SK-N-SH treated with all-trans-retinoic acid at 6 μM for 48 hours (cell line): ENCODE measurements around the gene NEU4.

ENCODE experiments used
- ARNTL ChIP-seq: fragments of 450-650 bp; formaldehyde crosslinking; IDR thresholded peaks from 2 replicates; pipeline ENCODE4 v1.5.0; 2020; ENCODE audit warnings: low read depth, mild to moderate bottlenecking, moderate library complexity, borderline replicate concordance
- BACH2 ChIP-seq: fragments of 250-450 bp; sonication (Bioruptor Pico); IDR thresholded peaks from 2 replicates; pipeline ENCODE4 v1.9.0; 2021; ENCODE audit warnings: mild to moderate bottlenecking, borderline replicate concordance
- ESRRG ChIP-seq: fragments of 250-450 bp; sonication (Bioruptor Pico); IDR thresholded peaks from 2 replicates; pipeline ENCODE4 v1.6.1; 2021; ENCODE audit warnings: mild to moderate bottlenecking
- ISL1 ChIP-seq: fragments of 250-450 bp; sonication (Bioruptor Pico); IDR thresholded peaks from 2 replicates; pipeline ENCODE4 v2.1.2; 2022; ENCODE audit warnings: mild to moderate bottlenecking, moderate library complexity
- PATZ1 ChIP-seq: fragments of 250-450 bp; sonication (Bioruptor Pico); IDR thresholded peaks from 2 replicates; pipeline ENCODE4 v1.8.0; 2020; ENCODE audit warnings: mild to moderate bottlenecking, moderate library complexity, borderline replicate concordance
- PPARA ChIP-seq: fragments of 250-450 bp; sonication (Bioruptor Pico); IDR thresholded peaks from 2 replicates; pipeline ENCODE4 v1.5.0; 2020; ENCODE audit warnings: mild to moderate bottlenecking, borderline replicate concordance
- TOX ChIP-seq: fragments of 250-450 bp; sonication (Bioruptor Pico); IDR thresholded peaks from 2 replicates; pipeline ENCODE4 v1.8.0; 2021; ENCODE audit warnings: mild to moderate bottlenecking, moderate library complexity, borderline replicate concordance
- ZC3H10 ChIP-seq: fragments of 250-450 bp; sonication (Bioruptor Pico); IDR thresholded peaks from 2 replicates; pipeline ENCODE4 v1.5.1; 2021; ENCODE audit warnings: mild to moderate bottlenecking, moderate library complexity
- ZFP3 ChIP-seq: fragments of 250-450 bp; sonication (Bioruptor Pico); IDR thresholded peaks from 2 replicates; pipeline ENCODE4 v1.5.0; 2020; ENCODE audit warnings: mild to moderate bottlenecking, moderate library complexity
- ZNF70 ChIP-seq: fragments of 450-650 bp; formaldehyde crosslinking; IDR thresholded peaks from 2 replicates; pipeline ENCODE4 v1.5.0; 2020; ENCODE audit warnings: mild to moderate bottlenecking, moderate library complexity
- ZNF8 ChIP-seq: fragments of 450-650 bp; formaldehyde crosslinking; IDR thresholded peaks from 2 replicates; pipeline ENCODE4 v1.5.0; 2020; ENCODE audit warnings: mild to moderate bottlenecking, moderate library complexity
- TF ChIP-seq, protein P1 (sequence below): fragments of 250-450 bp; sonication (Bioruptor Pico); IDR thresholded peaks from 2 replicates; pipeline ENCODE4 v1.5.1; 2021; ENCODE audit warnings: mild to moderate bottlenecking, moderate library complexity

DNA sequence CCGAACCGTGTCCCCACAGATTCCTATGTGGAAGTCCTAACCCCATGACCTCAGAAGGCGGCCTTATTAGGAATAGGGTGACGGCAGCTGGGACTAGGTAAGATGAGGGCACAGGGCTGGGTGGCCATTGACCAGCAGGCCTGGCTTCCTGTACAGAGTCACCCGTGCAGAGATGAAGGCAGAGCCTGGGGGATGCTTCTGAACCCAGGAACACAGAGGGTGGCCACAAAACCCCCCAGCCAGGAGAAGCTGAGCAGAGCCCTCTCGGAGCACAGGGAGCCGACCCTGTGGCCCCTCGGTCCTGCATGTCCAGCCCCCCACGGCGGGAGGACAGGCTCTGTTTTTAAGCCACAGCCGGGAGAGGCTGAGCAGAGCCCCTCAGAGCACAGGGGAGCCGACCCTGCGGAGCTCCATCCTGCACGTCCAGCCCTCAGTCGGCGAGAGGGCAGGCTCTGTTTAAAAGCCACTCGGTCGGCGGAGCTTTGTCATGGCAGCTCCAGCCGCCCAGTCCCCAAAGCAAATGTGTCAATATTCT is 47.0 kb downstream of the NEU4 start:
- no peak for TF ChIP-seq ZNF8 (CRISPR knock-in tag)
- no peak for TF ChIP-seq PATZ1
- no peak for TF ChIP-seq ZC3H10
- TF ChIP-seq ISL1 (CRISPR knock-in tag) = no peak
- TF ChIP-seq TOX (CRISPR knock-in tag) = no peak
- TF ChIP-seq, protein P1, sequence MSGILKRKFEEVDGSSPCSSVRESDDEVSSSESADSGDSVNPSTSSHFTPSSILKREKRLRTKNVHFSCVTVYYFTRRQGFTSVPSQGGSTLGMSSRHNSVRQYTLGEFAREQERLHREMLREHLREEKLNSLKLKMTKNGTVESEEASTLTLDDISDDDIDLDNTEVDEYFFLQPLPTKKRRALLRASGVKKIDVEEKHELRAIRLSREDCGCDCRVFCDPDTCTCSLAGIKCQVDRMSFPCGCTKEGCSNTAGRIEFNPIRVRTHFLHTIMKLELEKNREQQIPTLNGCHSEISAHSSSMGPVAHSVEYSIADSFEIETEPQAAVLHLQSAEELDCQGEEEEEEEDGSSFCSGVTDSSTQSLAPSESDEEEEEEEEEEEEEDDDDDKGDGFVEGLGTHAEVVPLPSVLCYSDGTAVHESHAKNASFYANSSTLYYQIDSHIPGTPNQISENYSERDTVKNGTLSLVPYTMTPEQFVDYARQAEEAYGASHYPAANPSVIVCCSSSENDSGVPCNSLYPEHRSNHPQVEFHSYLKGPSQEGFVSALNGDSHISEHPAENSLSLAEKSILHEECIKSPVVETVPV (CRISPR knock-in tag) = no peak
- no peak for TF ChIP-seq ZNF70 (CRISPR knock-in tag)
- no peak for TF ChIP-seq BACH2 (CRISPR knock-in tag)
- no peak for TF ChIP-seq PPARA (CRISPR knock-in tag)
- TF ChIP-seq ESRRG = no peak
- TF ChIP-seq ARNTL (CRISPR knock-in tag) = no peak
- no peak for TF ChIP-seq ZFP3 (CRISPR knock-in tag)
